Uterus (tissue), 4 donors: Measurements from ENCODE around the gene CACNA1B. TPM values are rescaled to one million over a fixed set of nuclear protein-coding genes. Genes with fewer than 3 reads are reported as not detected.

Experiments
- DNase-seq, 2 donors: peaks; one replicate each; pipeline ENCODE4 v3.0.0-alpha.2; 2019 to 2020
- H3K27ac ChIP-seq, 2 donors: fragments of 200-600 bp; sonication (generic); 1 replicate in 1 of 2; 2 replicates in 1 of 2; pipeline ENCODE4 v1.5.1; 2016 to 2018
- H3K27me3 ChIP-seq, 2 donors: fragments of 200-600 bp; sonication (generic); one replicate each; pipeline ENCODE4 v1.5.1; 2018 to 2019; ENCODE audit warnings: control low read depth in 1 of 2
- H3K36me3 ChIP-seq, 2 donors: fragments of 200-600 bp; sonication (generic); one replicate each; pipeline ENCODE4 v1.5.1; 2019; ENCODE audit warnings: control low read depth in 1 of 2
- H3K4me1 ChIP-seq, 2 donors: fragments of 200-600 bp; sonication (generic); one replicate each; pipeline ENCODE4 v1.5.1; 2018 to 2019; ENCODE audit warnings: control low read depth in 1 of 2
- H3K4me3 ChIP-seq, 2 donors: fragments of 200-600 bp; sonication (generic); 1 replicate in 1 of 2; 2 replicates in 1 of 2; pipeline ENCODE4 v1.5.1; 2018 to 2019; ENCODE audit warnings: mild to moderate bottlenecking in 1 of 2
- H3K9me3 ChIP-seq, 2 donors: fragments of 200-600 bp; sonication (generic); one replicate each; pipeline ENCODE4 v1.5.1; 2019; ENCODE audit warnings: control low read depth in 1 of 2
- POLR2A ChIP-seq, 2 donors: fragments of 450-650 bp; IDR thresholded peaks; one replicate each; pipeline ENCODE4 v1.6.1; 2016; ENCODE audit warnings: antibody characterized with exemption in 2 of 2, mild to moderate bottlenecking in 1 of 2, moderate library complexity in 1 of 2
- intact Hi-C: fragments of 100-400 bp; cut with DNase I; formaldehyde crosslinking; loops from one replicate; pipeline ENCODE4 v1.15.1; 2023; ENCODE audit warnings: low total_unique reads
- total RNA-seq, 4 donors: library from RNA; depleted of rRNA in 3 of 4; stranded (reverse); fragments of >200 nt in 3 of 4; gene quantifications; one replicate each; pipeline versions ENCODE4 v1.1.0 to v1.2.4, GENCODE V29; 2014 to 2023
- TF ChIP-seq, protein P1 (sequence below), 4 experiments: fragments of 200-600 bp in 2 of 4; fragments of 450-650 bp in 2 of 4; sonication (generic) in 2 of 4; IDR thresholded peaks; one replicate each; pipeline ENCODE4 v1.5.1; 2016 to 2019; ENCODE audit warnings: antibody characterized with exemption in 4 of 4, mild to moderate bottlenecking in 2 of 4, moderate library complexity in 1 of 4
- donor health status: DM: yes; HTN: yes; CAD: no.

The CACNA1B gene
- total RNA-seq, 4 donors from 2014 or later = 0.12 to 0.97 TPM; not detected in 2

DNA sequence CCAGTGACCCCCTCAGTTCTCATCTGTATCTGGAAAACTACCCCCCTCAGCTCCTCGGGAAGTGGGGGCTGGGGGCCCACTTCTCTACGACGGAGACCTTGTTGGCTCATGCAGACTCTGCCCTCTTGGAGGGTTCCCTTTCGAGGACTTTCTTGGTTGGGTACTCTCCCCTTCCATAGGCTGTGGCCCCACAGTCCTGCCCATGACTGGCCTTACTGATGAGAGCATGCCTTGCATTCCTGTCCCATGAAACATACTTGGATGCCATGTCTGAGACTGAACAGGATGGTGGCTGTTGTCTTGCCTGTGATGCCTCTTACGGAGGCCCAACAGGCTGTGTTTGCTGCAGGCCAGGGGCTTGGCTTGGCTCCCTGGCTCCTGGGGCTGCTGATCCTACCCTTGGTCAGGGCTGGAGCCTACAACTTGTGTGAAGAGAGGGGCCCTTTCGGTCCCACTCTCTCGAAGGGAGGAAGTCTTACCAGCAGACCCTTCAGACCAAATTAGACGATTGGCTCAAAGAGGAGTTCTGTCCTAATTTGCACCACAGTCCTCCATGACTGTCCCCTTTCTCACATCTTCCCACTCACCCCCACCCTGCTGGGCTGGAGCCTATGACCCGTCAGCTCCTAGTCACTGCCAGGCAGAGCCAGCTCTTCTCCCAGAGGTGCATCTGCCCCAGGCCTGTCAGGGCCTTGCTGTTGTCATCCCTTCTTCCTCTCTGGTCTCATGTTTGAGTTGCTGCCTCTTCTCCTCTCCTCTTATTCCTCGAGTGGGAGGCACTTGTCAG, 109.9 kb downstream of the CACNA1B start:
- no peak for TF ChIP-seq POLR2A (IDR thresholded peaks at IDR 0.05)
- TF ChIP-seq, protein P1, sequence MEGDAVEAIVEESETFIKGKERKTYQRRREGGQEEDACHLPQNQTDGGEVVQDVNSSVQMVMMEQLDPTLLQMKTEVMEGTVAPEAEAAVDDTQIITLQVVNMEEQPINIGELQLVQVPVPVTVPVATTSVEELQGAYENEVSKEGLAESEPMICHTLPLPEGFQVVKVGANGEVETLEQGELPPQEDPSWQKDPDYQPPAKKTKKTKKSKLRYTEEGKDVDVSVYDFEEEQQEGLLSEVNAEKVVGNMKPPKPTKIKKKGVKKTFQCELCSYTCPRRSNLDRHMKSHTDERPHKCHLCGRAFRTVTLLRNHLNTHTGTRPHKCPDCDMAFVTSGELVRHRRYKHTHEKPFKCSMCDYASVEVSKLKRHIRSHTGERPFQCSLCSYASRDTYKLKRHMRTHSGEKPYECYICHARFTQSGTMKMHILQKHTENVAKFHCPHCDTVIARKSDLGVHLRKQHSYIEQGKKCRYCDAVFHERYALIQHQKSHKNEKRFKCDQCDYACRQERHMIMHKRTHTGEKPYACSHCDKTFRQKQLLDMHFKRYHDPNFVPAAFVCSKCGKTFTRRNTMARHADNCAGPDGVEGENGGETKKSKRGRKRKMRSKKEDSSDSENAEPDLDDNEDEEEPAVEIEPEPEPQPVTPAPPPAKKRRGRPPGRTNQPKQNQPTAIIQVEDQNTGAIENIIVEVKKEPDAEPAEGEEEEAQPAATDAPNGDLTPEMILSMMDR (IDR thresholded peaks at IDR 0.05) = no peak
- no peaks in the 10 kb centered on the region for H3K9me3 ChIP-seq
- H3K27me3 ChIP-seq = no peaks in the 10 kb centered on the region
- intact Hi-C loops = no loop called here
- no peaks in the 10 kb centered on the region for H3K4me1 ChIP-seq
- no peak for DNase-seq
- no peak overlapping the region for H3K4me3 ChIP-seq
- H3K27ac ChIP-seq = no peak overlapping the region
- no peaks in the 10 kb centered on the region for H3K36me3 ChIP-seq

DNA sequence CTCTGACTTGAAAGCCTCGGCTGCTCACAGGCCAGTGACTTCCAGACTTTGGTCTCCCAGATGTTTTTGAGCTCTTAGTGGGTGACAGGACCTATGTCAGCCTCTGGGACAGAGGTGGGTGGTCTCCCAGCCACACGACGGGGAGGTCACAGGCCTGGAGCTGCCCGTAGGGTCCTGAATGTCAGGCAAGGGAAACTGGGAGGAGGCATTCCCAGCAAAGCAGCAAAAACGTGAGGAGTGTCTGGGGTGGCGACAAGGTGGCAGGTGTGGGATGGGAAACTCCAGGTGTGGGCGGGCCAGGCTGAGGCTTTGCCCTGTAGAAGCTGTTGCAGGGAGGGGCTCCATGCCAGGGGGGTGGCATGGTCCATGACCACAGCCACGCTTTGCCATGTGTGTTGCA, 110.5 kb downstream of the CACNA1B start:
- no peak for DNase-seq
- intact Hi-C loops = no loop called here
- no peaks in the 10 kb centered on the region for H3K36me3 ChIP-seq
- no peaks in the 10 kb centered on the region for H3K27me3 ChIP-seq
- no peaks in the 10 kb centered on the region for H3K9me3 ChIP-seq
- TF ChIP-seq, protein P1 (IDR thresholded peaks at IDR 0.05) = no peak
- TF ChIP-seq POLR2A (IDR thresholded peaks at IDR 0.05) = no peak
- H3K27ac ChIP-seq = no peak overlapping the region
- no peaks in the 10 kb centered on the region for H3K4me1 ChIP-seq
- no peak overlapping the region for H3K4me3 ChIP-seq

GRCh38 chr9:137988701-137989100, 111.1 kb downstream of the CACNA1B start:
- intact Hi-C loops = no loop called here

DNA sequence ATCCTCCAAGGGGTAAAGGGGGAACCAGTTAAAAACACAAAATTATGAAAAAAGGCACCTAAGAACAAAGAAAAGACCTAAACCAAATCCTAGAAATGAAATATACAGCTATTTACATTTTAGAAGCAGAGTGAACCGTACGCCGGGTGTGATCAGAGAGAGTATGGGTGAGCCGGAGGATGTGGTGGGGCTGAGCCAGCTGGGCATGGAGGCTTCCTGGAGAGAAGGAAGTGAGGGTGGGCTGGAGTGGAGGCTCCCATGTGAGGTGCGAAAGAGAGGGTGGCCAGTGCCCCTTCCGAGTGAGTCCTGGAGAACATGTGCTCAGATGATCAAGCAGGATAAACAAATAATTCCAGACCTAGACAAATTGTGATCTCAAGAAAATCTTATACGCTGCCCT, 111.6 kb downstream of the CACNA1B start:
- no peak for DNase-seq
- intact Hi-C loops = no loop called here
- H3K36me3 ChIP-seq = no peaks in the 10 kb centered on the region
- no peak overlapping the region for H3K27ac ChIP-seq
- no peaks in the 10 kb centered on the region for H3K9me3 ChIP-seq
- no peaks in the 10 kb centered on the region for H3K27me3 ChIP-seq
- H3K4me1 ChIP-seq = no peaks in the 10 kb centered on the region
- no peak overlapping the region for H3K4me3 ChIP-seq
- TF ChIP-seq, protein P1 (IDR thresholded peaks at IDR 0.05) = no peak
- TF ChIP-seq POLR2A (IDR thresholded peaks at IDR 0.05) = no peak

More at GRCh38 chr9:137988701-137989100, 111.1 kb downstream of the CACNA1B start:
- Histone ChIP-seq H3K27ac (no peak overlapping the region), H3K27me3 (no peaks in the 10 kb centered on the region), H3K36me3 (no peaks in the 10 kb centered on the region), H3K9me3 (no peaks in the 10 kb centered on the region), H3K4me1 (no peaks in the 10 kb centered on the region), H3K4me3 (no peak overlapping the region)
- TF ChIP-seq, protein P1 (IDR thresholded peaks at IDR 0.05) = no peak
- TF ChIP-seq POLR2A (IDR thresholded peaks at IDR 0.05) = no peak
- no peak for DNase-seq

GRCh38 chr9:137989999-137990715, 112.6 kb downstream of the CACNA1B start:
- H3K9me3 ChIP-seq = no peaks in the 10 kb centered on the region
- no peak overlapping the region for H3K4me3 ChIP-seq
- no peak overlapping the region for H3K27ac ChIP-seq
- no peaks in the 10 kb centered on the region for H3K27me3 ChIP-seq
- DNase-seq = no peak
- intact Hi-C loops = no loop called here
- TF ChIP-seq, protein P1 (IDR thresholded peaks at IDR 0.05) = no peak
- no peak for TF ChIP-seq POLR2A (IDR thresholded peaks at IDR 0.05)
- H3K36me3 ChIP-seq = no peaks in the 10 kb centered on the region
- no peaks in the 10 kb centered on the region for H3K4me1 ChIP-seq
